Keratinocyte (primary cell): ENCODE data around the gene C4orf50.

Source experiments
- EZH2 ChIP-seq: IDR thresholded peaks from one replicate; pipeline ENCODE4 v1.6.1; 2012; ENCODE audit warnings: inconsistent platforms, mild to moderate bottlenecking, low read length, moderate library complexity
- TF ChIP-seq, protein P1 (sequence below), 3 experiments: IDR thresholded peaks in 1 of 3; conservative IDR thresholded peaks in 1 of 3; optimal IDR thresholded peaks in 1 of 3; 2 replicates in 2 of 3; 3 replicates in 1 of 3; pipeline versions ENCODE3 to v1.5.1; 2011; ENCODE audit warnings: low read length in 3 of 3, mild to moderate bottlenecking in 3 of 3, moderate library complexity in 2 of 3, control low read depth in 1 of 3, inconsistent platforms in 1 of 3; ENCODE audit not compliant: insufficient read depth in 2 of 3; ENCODE audit errors: extremely low read depth in 1 of 3

DNA sequence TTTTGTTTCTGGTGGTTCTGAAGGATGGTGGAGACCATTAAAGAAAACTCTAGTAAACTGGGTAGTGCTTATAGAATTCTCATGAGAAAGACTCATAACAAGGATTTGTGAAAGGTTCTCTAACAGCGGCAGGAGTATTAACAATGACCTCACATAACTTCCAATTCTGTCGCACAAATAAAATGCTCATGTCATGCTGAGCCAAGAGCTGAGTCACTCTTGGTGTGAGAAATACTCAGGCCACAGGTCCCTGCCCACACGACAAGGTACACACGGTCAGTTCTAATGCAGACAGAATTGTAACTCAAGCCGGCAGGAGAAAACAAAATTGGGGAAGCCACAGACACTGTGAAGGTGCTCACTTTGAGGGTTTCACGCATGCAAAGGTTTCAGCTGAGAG lies 34.4 kb upstream of the C4orf50 start:
- no peak for TF ChIP-seq EZH2
- TF ChIP-seq, protein P1, sequence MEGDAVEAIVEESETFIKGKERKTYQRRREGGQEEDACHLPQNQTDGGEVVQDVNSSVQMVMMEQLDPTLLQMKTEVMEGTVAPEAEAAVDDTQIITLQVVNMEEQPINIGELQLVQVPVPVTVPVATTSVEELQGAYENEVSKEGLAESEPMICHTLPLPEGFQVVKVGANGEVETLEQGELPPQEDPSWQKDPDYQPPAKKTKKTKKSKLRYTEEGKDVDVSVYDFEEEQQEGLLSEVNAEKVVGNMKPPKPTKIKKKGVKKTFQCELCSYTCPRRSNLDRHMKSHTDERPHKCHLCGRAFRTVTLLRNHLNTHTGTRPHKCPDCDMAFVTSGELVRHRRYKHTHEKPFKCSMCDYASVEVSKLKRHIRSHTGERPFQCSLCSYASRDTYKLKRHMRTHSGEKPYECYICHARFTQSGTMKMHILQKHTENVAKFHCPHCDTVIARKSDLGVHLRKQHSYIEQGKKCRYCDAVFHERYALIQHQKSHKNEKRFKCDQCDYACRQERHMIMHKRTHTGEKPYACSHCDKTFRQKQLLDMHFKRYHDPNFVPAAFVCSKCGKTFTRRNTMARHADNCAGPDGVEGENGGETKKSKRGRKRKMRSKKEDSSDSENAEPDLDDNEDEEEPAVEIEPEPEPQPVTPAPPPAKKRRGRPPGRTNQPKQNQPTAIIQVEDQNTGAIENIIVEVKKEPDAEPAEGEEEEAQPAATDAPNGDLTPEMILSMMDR (optimal IDR thresholded peaks at IDR 0.05 in 1 of 3, IDR thresholded peaks at IDR 0.05 in 1 of 3, conservative IDR thresholded peaks at IDR 0.05 in 1 of 3; ENCODE audit: extremely low read depth in 1 of 3, insufficient read depth in 2 of 3, low read length in 3 of 3), result no peak
